Astrocyte of the cerebellum (primary cell): Measurements from ENCODE around the gene SLC22A23.

Source experiments
- DNase-seq: peaks from one replicate; pipeline ENCODE4 v3.0.0-alpha.2; 2011; ENCODE audit warnings: low read depth
- H3K4me3 ChIP-seq: 2 replicates; pipeline ENCODE4 v1.5.1; 2011; ENCODE audit warnings: mild to moderate bottlenecking, low read depth, low read length, moderate library complexity
- in situ Hi-C: cut with HindIII; loops from 2 replicates; pipeline ENCODE4 v1.10.0; 2017; ENCODE audit warnings: low sequenced_read_pairs
- TF ChIP-seq, protein P1 (sequence below): IDR thresholded peaks from 2 replicates; pipeline ENCODE4 v1.5.1; 2012; ENCODE audit warnings: low read length, low read depth, moderate library complexity, mild to moderate bottlenecking; ENCODE audit errors: missing control alignments

SLC22A23 gene

DNA sequence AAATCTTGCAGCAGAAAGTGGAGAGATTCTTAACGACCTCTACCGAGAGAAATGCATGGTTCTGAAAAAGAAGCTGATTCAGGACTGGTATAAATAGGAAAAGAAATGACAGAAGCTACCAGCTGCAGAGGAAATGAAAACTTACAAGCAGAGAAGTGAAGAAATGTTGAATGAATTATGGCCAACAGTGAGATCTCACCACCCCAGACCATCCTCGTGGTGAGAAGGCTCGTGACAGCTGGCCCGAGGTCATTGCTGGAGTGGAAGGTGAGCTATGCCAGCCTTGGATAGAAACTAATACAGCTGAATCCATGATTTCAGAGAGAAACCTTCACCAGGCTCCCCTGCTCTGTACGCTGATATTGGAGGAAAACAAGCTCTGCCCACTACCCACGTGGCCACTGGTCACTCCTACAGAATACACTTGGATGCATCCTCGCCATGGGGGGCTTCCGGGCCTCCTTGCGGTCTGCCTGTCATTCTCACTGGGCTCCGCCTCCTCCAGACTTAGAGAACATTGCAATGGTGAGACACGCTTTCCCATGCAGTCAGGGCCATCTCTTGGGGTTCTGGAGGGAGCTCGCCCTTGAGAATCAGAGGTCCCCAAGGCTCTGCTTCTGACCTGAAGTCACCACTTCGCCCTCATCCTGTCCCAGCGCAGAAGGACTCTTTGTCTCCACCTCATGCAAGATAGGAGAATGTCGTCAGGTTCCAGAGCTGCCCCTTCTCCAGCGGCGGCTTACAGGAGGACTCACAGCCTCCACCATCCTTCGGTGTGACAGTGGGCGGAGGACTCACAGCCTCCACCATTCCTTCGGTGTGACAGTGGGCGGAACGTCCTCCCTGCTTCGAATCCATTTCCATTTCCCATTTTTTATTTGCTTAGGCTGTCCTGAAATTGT lies 218.8 kb downstream of the SLC22A23 start:
- no peak for DNase-seq

DNA sequence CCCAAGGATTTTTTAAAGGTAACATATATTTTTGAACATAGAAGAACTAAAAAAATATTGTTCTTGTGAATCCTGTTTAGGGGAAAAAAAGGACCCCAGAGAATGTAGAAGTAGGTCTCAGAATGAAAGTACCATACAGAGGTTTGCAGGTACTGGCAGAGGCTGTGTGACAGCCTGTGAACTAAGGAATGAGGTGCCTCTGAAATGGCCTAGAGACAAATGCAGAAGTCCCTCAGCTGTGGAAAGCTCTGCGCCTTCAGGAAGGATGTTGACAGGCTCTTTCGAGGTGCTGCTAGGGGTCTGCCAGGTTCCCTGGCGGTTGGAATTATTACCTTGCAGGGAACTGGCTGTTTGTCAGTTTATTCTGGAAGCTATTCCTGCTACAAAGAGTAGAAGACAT lies 220.8 kb downstream of the SLC22A23 start:
- in situ Hi-C loops = no loop called here
- H3K4me3 ChIP-seq = no peak overlapping the region
- TF ChIP-seq, protein P1, sequence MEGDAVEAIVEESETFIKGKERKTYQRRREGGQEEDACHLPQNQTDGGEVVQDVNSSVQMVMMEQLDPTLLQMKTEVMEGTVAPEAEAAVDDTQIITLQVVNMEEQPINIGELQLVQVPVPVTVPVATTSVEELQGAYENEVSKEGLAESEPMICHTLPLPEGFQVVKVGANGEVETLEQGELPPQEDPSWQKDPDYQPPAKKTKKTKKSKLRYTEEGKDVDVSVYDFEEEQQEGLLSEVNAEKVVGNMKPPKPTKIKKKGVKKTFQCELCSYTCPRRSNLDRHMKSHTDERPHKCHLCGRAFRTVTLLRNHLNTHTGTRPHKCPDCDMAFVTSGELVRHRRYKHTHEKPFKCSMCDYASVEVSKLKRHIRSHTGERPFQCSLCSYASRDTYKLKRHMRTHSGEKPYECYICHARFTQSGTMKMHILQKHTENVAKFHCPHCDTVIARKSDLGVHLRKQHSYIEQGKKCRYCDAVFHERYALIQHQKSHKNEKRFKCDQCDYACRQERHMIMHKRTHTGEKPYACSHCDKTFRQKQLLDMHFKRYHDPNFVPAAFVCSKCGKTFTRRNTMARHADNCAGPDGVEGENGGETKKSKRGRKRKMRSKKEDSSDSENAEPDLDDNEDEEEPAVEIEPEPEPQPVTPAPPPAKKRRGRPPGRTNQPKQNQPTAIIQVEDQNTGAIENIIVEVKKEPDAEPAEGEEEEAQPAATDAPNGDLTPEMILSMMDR = no peak
- DNase-seq = no peak

More for the DNA sequence above, 218.8 kb downstream of the SLC22A23 start:
- in situ Hi-C loops = no loop called here
- TF ChIP-seq, protein P1 = no peak
- no peak overlapping the region for H3K4me3 ChIP-seq

DNA sequence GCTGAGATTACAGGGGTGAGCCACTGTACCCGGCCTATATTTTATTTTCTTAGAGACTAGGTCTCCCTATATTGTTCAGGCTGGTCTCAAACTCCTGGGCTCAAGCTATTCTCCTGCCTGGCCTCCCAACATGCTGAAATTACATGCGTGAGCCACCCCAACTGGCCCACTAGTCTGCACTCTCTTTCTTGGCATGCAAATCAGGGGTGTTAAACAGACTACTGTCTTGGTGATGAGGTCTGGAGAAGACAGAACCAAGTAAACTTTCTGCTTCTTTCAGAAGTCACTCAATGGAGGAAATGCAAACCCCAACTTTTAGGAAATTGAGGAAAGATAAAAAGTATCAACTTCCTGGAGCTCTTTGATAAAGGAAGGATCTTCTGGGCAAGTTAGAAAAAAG lies 221.4 kb downstream of the SLC22A23 start:
- H3K4me3 ChIP-seq = no peak overlapping the region
- DNase-seq = no peak
- in situ Hi-C loops = no loop called here
- TF ChIP-seq, protein P1 = no peak

DNA sequence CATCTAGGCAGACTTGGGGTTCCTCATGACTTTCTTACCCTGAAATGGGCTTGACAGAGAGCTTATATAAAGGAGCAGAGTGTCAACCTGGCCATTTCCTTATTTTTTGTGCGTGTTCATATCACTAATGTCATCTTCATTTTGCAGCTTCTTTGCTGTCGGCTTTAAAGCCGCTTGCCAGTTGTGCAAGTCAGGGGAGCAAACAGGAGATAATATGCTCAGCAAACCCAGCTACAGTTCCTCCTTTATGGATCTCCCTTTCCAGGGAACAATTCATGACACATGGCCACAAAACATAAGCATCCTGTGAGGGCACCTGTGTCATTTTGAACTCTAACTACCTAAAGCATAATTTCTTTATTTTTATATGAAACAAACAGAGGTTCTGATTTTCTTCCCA lies 222.9 kb downstream of the SLC22A23 start:
- TF ChIP-seq, protein P1 = no peak
- no peak for DNase-seq
- no peak overlapping the region for H3K4me3 ChIP-seq
- in situ Hi-C loops = no loop called here

DNA sequence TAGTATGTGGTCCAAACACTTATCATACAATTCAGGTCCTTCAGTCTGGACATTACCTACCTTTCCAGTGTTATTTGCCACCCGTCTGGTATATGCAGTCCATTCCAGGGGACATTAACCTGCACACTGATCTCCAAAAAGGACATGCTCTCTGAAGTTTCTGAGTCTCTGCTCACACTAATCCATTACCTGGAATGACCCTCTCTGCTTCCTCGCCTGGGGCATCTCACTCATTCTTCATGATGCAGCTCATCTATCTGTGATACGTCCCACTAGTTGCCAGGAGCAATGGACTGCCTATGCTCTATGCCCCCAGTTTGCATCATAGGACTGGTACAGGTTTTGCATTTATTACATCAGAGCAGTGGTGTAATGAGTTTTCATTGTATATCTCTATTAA lies 223.5 kb downstream of the SLC22A23 start:
- TF ChIP-seq, protein P1 = no peak
- no peak overlapping the region for H3K4me3 ChIP-seq
- no peak for DNase-seq

DNA sequence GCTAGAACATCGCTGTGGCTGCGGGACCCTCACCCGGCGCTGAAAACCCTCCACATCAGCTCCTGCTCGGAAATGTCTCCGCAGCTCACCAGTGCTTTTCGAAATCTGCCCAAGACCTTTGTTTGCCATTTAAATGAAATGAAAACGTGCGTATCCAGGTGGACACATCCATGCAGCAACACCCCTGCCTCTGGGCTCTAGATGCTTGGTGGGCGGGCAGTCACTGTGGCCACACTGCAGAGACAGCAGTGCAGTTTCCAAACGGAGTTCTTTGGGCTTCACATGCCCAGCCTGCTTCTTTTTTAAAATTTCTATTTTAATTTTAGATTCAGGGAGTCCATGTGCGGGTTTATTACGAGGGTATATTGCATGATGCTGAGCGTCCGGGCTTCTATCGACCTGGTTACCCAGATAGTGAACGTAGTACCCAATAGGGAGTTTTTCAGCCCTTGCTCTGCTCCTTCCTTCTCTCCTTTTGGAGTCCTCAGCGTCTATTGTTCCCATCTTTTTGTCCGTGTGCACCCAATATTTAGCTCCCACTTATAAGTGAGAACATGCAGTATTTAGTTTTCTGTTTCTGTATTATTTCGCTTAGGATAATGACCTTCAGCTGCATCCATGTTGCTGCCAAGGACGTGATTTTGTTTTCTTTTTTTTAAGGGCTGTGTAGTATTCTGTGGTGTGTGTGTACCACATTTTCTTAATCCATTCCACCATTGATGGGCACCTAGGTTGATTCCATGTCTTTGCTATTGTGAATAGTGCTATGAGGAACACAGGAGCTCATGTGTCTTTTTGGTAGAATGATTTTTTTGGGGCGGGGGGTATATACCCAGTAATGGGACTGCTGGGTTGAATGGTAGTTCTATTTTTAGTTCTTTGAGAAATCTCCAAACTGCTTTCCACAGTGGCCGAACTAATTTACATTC lies 224.6 kb downstream of the SLC22A23 start:
- TF ChIP-seq, protein P1 = no peak
- no peak for DNase-seq

More for the DNA sequence above, 223.5 kb downstream of the SLC22A23 start:
- in situ Hi-C loops = no loop called here

More for the DNA sequence above, 224.6 kb downstream of the SLC22A23 start:
- H3K4me3 ChIP-seq = peak overlapping the region; percentile 64
- in situ Hi-C loops = no loop called here
